ENCODE measurements around the gene NUMBL.

NUMBL gene

GRCh38 chr19:40689339-40690049 is 957 bp downstream of the NUMBL start:
- no peak for DNase-seq

- no peak for DNase-seq
Measured at GRCh38 chr19:40688987-40689338, 1.5 kb downstream of the NUMBL start.

- no peak for DNase-seq
Measured at GRCh38 chr19:40688309-40688708, 2.1 kb downstream of the NUMBL start.

- no peak for DNase-seq
Measured at GRCh38 chr19:40687525-40688016, 2.9 kb downstream of the NUMBL start.

GRCh38 chr19:40686882-40687524 is 3.4 kb downstream of the NUMBL start:
- DNase-seq: no peak

- DNase-seq: no peak
Measured at GRCh38 chr19:40685563-40685962, 4.9 kb downstream of the NUMBL start.

- DNase-seq: no peak
Measured at GRCh38 chr19:40685016-40685526, 5.4 kb downstream of the NUMBL start.

GRCh38 chr19:40684280-40684679 is 6.2 kb downstream of the NUMBL start:
- DNase-seq: no peak

- no peak for DNase-seq
Measured at GRCh38 chr19:40683437-40683836, 7.0 kb downstream of the NUMBL start.

GRCh38 chr19:40682431-40682964 is 8.0 kb downstream of the NUMBL start:
- DNase-seq: no peak

- no peak for DNase-seq
Measured at GRCh38 chr19:40681039-40681438, 9.4 kb downstream of the NUMBL start.

GRCh38 chr19:40677156-40677555 is 13.3 kb downstream of the NUMBL start:
- no peak for DNase-seq

GRCh38 chr19:40674291-40674690 is 16.2 kb downstream of the NUMBL start:
- no peak for DNase-seq

GRCh38 chr19:40673397-40673796 is 17.1 kb downstream of the NUMBL start:
- no peak for DNase-seq

GRCh38 chr19:40672573-40673299 is 17.7 kb downstream of the NUMBL start:
- no peak for DNase-seq

GRCh38 chr19:40672038-40672437 is 18.4 kb downstream of the NUMBL start:
- DNase-seq: no peak

GRCh38 chr19:40671404-40671803 is 19.0 kb downstream of the NUMBL start:
- DNase-seq: no peak

- DNase-seq: no peak
Measured at GRCh38 chr19:40668991-40669614, 21.3 kb downstream of the NUMBL start.

- DNase-seq: no peak
Measured at GRCh38 chr19:40667602-40668001, 22.8 kb downstream of the NUMBL start.

GRCh38 chr19:40666803-40667438 is 23.5 kb downstream of the NUMBL start:
- no peak for DNase-seq

- no peak for DNase-seq
Measured at GRCh38 chr19:40663695-40664692, 26.5 kb downstream of the NUMBL start.
